Stimulated activated CD8-positive, alpha-beta memory T cell treated with anti-CD3 and anti-CD28 coated beads, Interleukin-4, amount 100 ng/mL, for 4 hours (primary cell): ENCODE measurements around the gene CEACAM16.

Experiments used
- DNase-seq, 2 donors: peaks; one replicate each; pipeline ENCODE4 v3.0.0-alpha.2; 2020; ENCODE audit warnings: low read depth in 2 of 2, low spot score in 1 of 2

CEACAM16 gene

DNA sequence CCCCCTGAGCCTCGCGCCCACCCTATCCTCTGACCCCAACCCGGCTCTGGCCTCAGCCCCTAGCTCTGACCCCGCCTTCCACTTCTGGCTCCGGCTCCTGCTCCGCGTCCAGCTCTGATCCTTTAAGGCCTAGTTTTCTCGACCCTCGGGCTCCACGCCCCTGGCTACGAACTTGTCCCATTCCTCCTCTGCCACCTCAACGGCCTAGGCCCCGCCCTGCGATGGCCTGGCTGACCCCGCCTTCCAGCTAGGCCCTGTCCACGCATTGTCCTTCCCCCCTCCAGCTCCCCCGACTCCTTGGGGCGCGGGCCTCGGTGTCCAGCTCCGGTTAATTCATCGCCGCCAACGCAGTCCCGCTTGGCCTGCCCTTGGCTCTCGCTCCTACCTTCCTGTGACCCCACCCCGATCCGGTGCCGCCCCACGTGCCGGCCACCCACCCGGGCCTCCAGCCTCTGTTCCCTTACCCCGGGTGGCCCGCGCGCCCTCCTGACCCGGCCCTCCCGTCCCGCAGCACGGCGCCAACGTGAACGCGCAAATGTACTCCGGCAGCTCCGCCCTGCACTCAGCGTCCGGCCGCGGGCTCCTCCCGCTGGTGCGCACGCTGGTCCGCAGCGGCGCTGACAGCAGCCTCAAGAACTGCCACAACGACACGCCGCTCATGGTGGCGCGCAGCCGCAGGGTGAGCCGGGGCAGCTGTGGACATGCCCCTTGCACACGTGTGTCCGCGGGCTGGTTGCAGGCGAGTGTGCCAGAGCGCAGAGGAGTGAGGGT is 59.0 kb downstream of the CEACAM16 start:
- DNase-seq: no peak

GRCh38 chr19:44758596-44758995 is 59.6 kb downstream of the CEACAM16 start:
- no peak for DNase-seq

- DNase-seq: no peak
Observed at GRCh38 chr19:44759083-44759804, 60.3 kb downstream of the CEACAM16 start.
